Suprapubic skin (tissue), 4 donors: ENCODE results near the gene MAML2. TPM values are rescaled to one million over a fixed set of nuclear protein-coding genes. Genes with fewer than 3 reads are reported as not detected.

ENCODE experiments used
- DNase-seq, 2 donors: peaks; one replicate each; pipeline ENCODE4 v3.0.0-alpha.2; 2019; ENCODE audit warnings: low spot score in 2 of 2
- H3K27ac ChIP-seq: fragments of 200-600 bp; sonication (generic); one replicate; pipeline ENCODE4 v1.5.1; 2019
- H3K27me3 ChIP-seq: fragments of 200-600 bp; sonication (generic); one replicate; pipeline ENCODE4 v1.5.1; 2019
- H3K36me3 ChIP-seq: fragments of 200-600 bp; sonication (generic); one replicate; pipeline ENCODE4 v1.5.1; 2019
- H3K4me1 ChIP-seq: fragments of 200-600 bp; sonication (generic); one replicate; pipeline ENCODE4 v1.5.1; 2019
- H3K4me3 ChIP-seq: fragments of 200-600 bp; sonication (generic); one replicate; pipeline ENCODE4 v1.5.1; 2019; ENCODE audit warnings: mild to moderate bottlenecking
- H3K9me3 ChIP-seq: fragments of 200-600 bp; sonication (generic); one replicate; pipeline ENCODE4 v1.5.1; 2019
- CTCF ChIP-seq, 2 donors: fragments of 200-600 bp in 1 of 2; fragments of 450-650 bp in 1 of 2; sonication (generic) in 1 of 2; IDR thresholded peaks; one replicate each; pipeline ENCODE4 v1.5.1; 2016 to 2019; ENCODE audit warnings: antibody characterized with exemption in 2 of 2, mild to moderate bottlenecking in 1 of 2, moderate library complexity in 1 of 2
- EP300 ChIP-seq: sonication (generic); formaldehyde crosslinking; IDR thresholded peaks from one replicate; pipeline ENCODE4 v1.6.1; 2017; ENCODE audit warnings: antibody characterized with exemption
- POLR2A ChIP-seq, 2 donors: fragments of 450-650 bp; IDR thresholded peaks; one replicate each; pipeline ENCODE4 v1.6.1; 2017; ENCODE audit warnings: antibody characterized with exemption in 2 of 2, mild to moderate bottlenecking in 2 of 2, moderate library complexity in 2 of 2
- POLR2AphosphoS5 ChIP-seq, 3 donors: sonication (generic); formaldehyde crosslinking; IDR thresholded peaks; one replicate each; pipeline ENCODE4 v1.6.1; 2017; ENCODE audit warnings: antibody characterized with exemption in 3 of 3
- whole genome bisulfite sequencing: methylation state at CpG from one replicate; pipeline ENCODE4 v1.1.5; 2018; 5-methylcytosine and 5-hydroxymethylcytosine counted together
- total RNA-seq, 4 donors: library from RNA; depleted of rRNA; stranded (reverse); fragments of >200 nt; gene quantifications; one replicate each; pipeline ENCODE4 v1.1.0, GENCODE V29; 2016

The MAML2 gene
- total RNA-seq, 4 donors from 2014 or later, result 24.9 to 44.4 (median 30.9) TPM

- Histone ChIP-seq H3K9me3 (no peaks in the 10 kb centered on the region), H3K4me1 (peaks cover 44% of the 10 kb centered on the region), H3K36me3 (no peaks in the 10 kb centered on the region), H3K27me3 (no peaks in the 10 kb centered on the region), H3K4me3 (no peak overlapping the region), H3K27ac (no peak overlapping the region)
- no peak for DNase-seq
- WGBS, result 95% methylated on average over 2 of the region's 2 CpGs
- TF ChIP-seq POLR2AphosphoS5 (IDR thresholded peaks at IDR 0.05) (no peak), CTCF (IDR thresholded peaks at IDR 0.05) (no peak), EP300 (no peak), POLR2A (IDR thresholded peaks at IDR 0.05) (no peak)
Observed at GRCh38 chr11:96056576-96056975, 286.4 kb downstream of the MAML2 start.

- no peaks in the 10 kb centered on the region for H3K36me3 ChIP-seq
- peaks cover 37% of the 10 kb centered on the region for H3K4me1 ChIP-seq
- no peak overlapping the region for H3K27ac ChIP-seq
- WGBS, result 80% methylated on average over 3 of the region's 3 CpGs
- no peak for TF ChIP-seq POLR2A (IDR thresholded peaks at IDR 0.05)
- TF ChIP-seq CTCF (IDR thresholded peaks at IDR 0.05), result no peak
- TF ChIP-seq EP300, result no peak
- H3K27me3 ChIP-seq, result no peaks in the 10 kb centered on the region
- DNase-seq, result no peak
- no peaks in the 10 kb centered on the region for H3K9me3 ChIP-seq
- H3K4me3 ChIP-seq, result no peak overlapping the region
Observed at GRCh38 chr11:96055706-96056387, 287.1 kb downstream of the MAML2 start.

- Histone ChIP-seq H3K27me3 (no peaks in the 10 kb centered on the region), H3K36me3 (no peaks in the 10 kb centered on the region), H3K4me3 (no peak overlapping the region), H3K4me1 (peaks cover 35% of the 10 kb centered on the region), H3K27ac (no peak overlapping the region), H3K9me3 (no peaks in the 10 kb centered on the region)
- WGBS, result 34% methylated on average over 2 of the region's 2 CpGs
- TF ChIP-seq CTCF (IDR thresholded peaks at IDR 0.05) (peak; percentile 36 to 48), POLR2AphosphoS5 (IDR thresholded peaks at IDR 0.05) (no peak)
- no peak for DNase-seq
Observed at GRCh38 chr11:96054870-96055705, 287.9 kb downstream of the MAML2 start.

- H3K27me3 ChIP-seq, result no peaks in the 10 kb centered on the region
- no peaks in the 10 kb centered on the region for H3K36me3 ChIP-seq
- TF ChIP-seq POLR2AphosphoS5 (IDR thresholded peaks at IDR 0.05) (no peak), EP300 (no peak), POLR2A (IDR thresholded peaks at IDR 0.05) (no peak), CTCF (IDR thresholded peaks at IDR 0.05) (no peak)
- peak overlapping the region; percentile 20 for H3K27ac ChIP-seq
- no peak overlapping the region for H3K4me3 ChIP-seq
- 60% methylated on average over 2 of the region's 2 CpGs for WGBS
- peaks cover 35% of the 10 kb centered on the region for H3K4me1 ChIP-seq
- H3K9me3 ChIP-seq, result no peaks in the 10 kb centered on the region
- no peak for DNase-seq
Observed at GRCh38 chr11:96052921-96053651, 289.9 kb downstream of the MAML2 start.

GRCh38 chr11:96051820-96052219 lies 291.2 kb downstream of the MAML2 start:
- H3K4me3 ChIP-seq, result no peak overlapping the region
- TF ChIP-seq POLR2A (IDR thresholded peaks at IDR 0.05) (no peak), EP300 (no peak), POLR2AphosphoS5 (IDR thresholded peaks at IDR 0.05) (no peak), CTCF (IDR thresholded peaks at IDR 0.05) (no peak)

More at GRCh38 chr11:96051820-96052219, 291.2 kb downstream of the MAML2 start:
- Histone ChIP-seq H3K27me3 (no peaks in the 10 kb centered on the region), H3K9me3 (no peaks in the 10 kb centered on the region), H3K27ac (no peak overlapping the region), H3K36me3 (no peaks in the 10 kb centered on the region), H3K4me1 (peaks cover 32% of the 10 kb centered on the region)
- WGBS, result 90% methylated on average over 1 of the region's 1 CpG
- DNase-seq, result no peak
